Upper lobe of right lung (tissue), 1 donor: ENCODE results near the gene PLN. TPM values are rescaled to one million over a fixed set of nuclear protein-coding genes. Genes with fewer than 3 reads are reported as not detected.

Experiments used
- ATAC-seq: fragments of 200-7000 bp; cut with Tn5 transposase; one replicate; pipeline ENCODE4 v1.9.1; 2020; ENCODE audit warnings: mild to moderate bottlenecking, moderate library complexity
- DNase-seq: peaks from one replicate; pipeline ENCODE4 v3.0.0-alpha.2; 2020
- H3K27ac ChIP-seq: fragments of 200-600 bp; one replicate; pipeline ENCODE4 v1.8.0; 2022
- H3K27me3 ChIP-seq: fragments of 200-600 bp; one replicate; pipeline ENCODE4 v1.8.0; 2022; ENCODE audit warnings: mild to moderate bottlenecking
- H3K36me3 ChIP-seq: fragments of 200-600 bp; one replicate; pipeline ENCODE4 v1.8.0; 2022
- H3K4me1 ChIP-seq: fragments of 200-600 bp; one replicate; pipeline ENCODE4 v1.8.0; 2022
- H3K4me3 ChIP-seq: fragments of 200-600 bp; one replicate; pipeline ENCODE4 v1.8.0; 2022; ENCODE audit warnings: mild to moderate bottlenecking
- H3K9me3 ChIP-seq: fragments of 200-600 bp; one replicate; pipeline ENCODE4 v1.8.0; 2022
- CTCF ChIP-seq: fragments of 200-600 bp; IDR thresholded peaks from one replicate; pipeline ENCODE4 v1.8.0; 2022; ENCODE audit warnings: antibody characterized with exemption
- intact Hi-C: fragments of 100-400 bp; cut with DNase I; formaldehyde crosslinking; loops from one replicate; pipeline ENCODE4 v1.11.0; 2022
- total RNA-seq: library from RNA; stranded (reverse); fragmentation: NEBNext Ultra II Directional; extraction: Animal tissue kit (Norgen Biotek cat#: 25700); gene quantifications from one replicate; pipeline ENCODE4 v1.2.1, GENCODE V29; 2021
- donor health status: DM: no; HTN: yes; CAD: no; lungs with severe emphysema.

PLN gene
- total RNA-seq, 1 donor from 2014 or later, result 5.8 TPM

GRCh38 chr6:118586746-118587485, 38.8 kb downstream of the PLN start:
- no peaks in the 10 kb centered on the region for H3K4me1 ChIP-seq
- no peak for TF ChIP-seq CTCF

GRCh38 chr6:118588626-118589025, 40.5 kb downstream of the PLN start:
- intact Hi-C loops, result no loop called here
- Histone ChIP-seq H3K36me3 (no peaks in the 10 kb centered on the region), H3K4me3 (no peak overlapping the region), H3K9me3 (no peaks in the 10 kb centered on the region), H3K27ac (no peak overlapping the region), H3K4me1 (no peaks in the 10 kb centered on the region), H3K27me3 (no peaks in the 10 kb centered on the region)
- ATAC-seq (no peak), DNase-seq (no peak)
- TF ChIP-seq CTCF, result no peak

More at GRCh38 chr6:118586746-118587485, 38.8 kb downstream of the PLN start:
- no peak overlapping the region for H3K27ac ChIP-seq
- no peaks in the 10 kb centered on the region for H3K9me3 ChIP-seq
- no peak overlapping the region for H3K4me3 ChIP-seq
- ATAC-seq (no peak), DNase-seq (no peak)
- H3K27me3 ChIP-seq, result no peaks in the 10 kb centered on the region
- intact Hi-C loops, result no loop called here
- H3K36me3 ChIP-seq, result no peaks in the 10 kb centered on the region

GRCh38 chr6:118589186-118589585, 41.1 kb downstream of the PLN start:
- H3K27me3 ChIP-seq, result no peaks in the 10 kb centered on the region
- no peaks in the 10 kb centered on the region for H3K36me3 ChIP-seq
- H3K9me3 ChIP-seq, result no peaks in the 10 kb centered on the region
- no peak overlapping the region for H3K4me3 ChIP-seq
- intact Hi-C loops, result no loop called here
- TF ChIP-seq CTCF, result no peak
- H3K27ac ChIP-seq, result no peak overlapping the region
- no peak for ATAC-seq
- H3K4me1 ChIP-seq, result no peaks in the 10 kb centered on the region
- no peak for DNase-seq

- no peak overlapping the region for H3K27ac ChIP-seq
These were observed 41.7 kb downstream of the PLN start for GRCh38 chr6:118589649-118590365.

GRCh38 chr6:118591897-118592296, 43.8 kb downstream of the PLN start:
- H3K27me3 ChIP-seq, result no peaks in the 10 kb centered on the region
- no peaks in the 10 kb centered on the region for H3K36me3 ChIP-seq
- ATAC-seq (no peak), DNase-seq (no peak)
- H3K9me3 ChIP-seq, result no peaks in the 10 kb centered on the region
- TF ChIP-seq CTCF, result no peak
- no peaks in the 10 kb centered on the region for H3K4me1 ChIP-seq
- no peak overlapping the region for H3K4me3 ChIP-seq
- intact Hi-C loops, result no loop called here
- no peak overlapping the region for H3K27ac ChIP-seq

More at GRCh38 chr6:118589649-118590365, 41.7 kb downstream of the PLN start:
- DNase-seq (no peak), ATAC-seq (no peak)
- Histone ChIP-seq H3K4me3 (no peak overlapping the region), H3K9me3 (no peaks in the 10 kb centered on the region), H3K36me3 (no peaks in the 10 kb centered on the region), H3K27me3 (no peaks in the 10 kb centered on the region), H3K4me1 (no peaks in the 10 kb centered on the region)
- intact Hi-C loops, result no loop called here
- TF ChIP-seq CTCF, result no peak
